ENCODE results near the gene ATP6V0A1. TPM values are rescaled to one million over a fixed set of nuclear protein-coding genes. Genes with fewer than 3 reads are reported as not detected.
"Not testable (repeated sequence)": the region's sequence is repeated elsewhere in the genome, so short reads cannot be mapped to it uniquely, and the experiment has no call there.

Gene ATP6V0A1
- polyA plus RNA-seq, 1 donor = 27.6 TPM

DNA sequence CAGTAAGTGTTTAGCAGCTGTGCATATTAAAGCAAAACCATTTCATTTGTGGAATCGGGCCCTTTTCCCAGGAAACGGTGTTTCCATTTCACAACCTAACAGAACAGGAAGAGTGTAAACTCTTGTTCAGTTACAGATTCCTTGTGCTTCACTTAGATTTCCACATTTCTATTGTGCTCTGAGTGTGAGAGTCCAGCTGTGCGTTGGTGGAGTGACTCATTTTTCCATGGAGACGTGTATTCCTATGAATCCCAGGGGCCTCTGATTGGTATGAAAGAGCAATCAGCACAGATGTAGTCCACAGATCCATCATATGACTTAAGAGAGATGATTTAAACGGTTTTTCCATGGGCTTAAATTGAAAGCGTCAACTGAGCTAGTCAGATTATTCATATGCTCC is 22.3 kb upstream of the ATP6V0A1 start:
- peak; percentile 91 for DNase-seq (ENCODE audit: low read depth)

DNA sequence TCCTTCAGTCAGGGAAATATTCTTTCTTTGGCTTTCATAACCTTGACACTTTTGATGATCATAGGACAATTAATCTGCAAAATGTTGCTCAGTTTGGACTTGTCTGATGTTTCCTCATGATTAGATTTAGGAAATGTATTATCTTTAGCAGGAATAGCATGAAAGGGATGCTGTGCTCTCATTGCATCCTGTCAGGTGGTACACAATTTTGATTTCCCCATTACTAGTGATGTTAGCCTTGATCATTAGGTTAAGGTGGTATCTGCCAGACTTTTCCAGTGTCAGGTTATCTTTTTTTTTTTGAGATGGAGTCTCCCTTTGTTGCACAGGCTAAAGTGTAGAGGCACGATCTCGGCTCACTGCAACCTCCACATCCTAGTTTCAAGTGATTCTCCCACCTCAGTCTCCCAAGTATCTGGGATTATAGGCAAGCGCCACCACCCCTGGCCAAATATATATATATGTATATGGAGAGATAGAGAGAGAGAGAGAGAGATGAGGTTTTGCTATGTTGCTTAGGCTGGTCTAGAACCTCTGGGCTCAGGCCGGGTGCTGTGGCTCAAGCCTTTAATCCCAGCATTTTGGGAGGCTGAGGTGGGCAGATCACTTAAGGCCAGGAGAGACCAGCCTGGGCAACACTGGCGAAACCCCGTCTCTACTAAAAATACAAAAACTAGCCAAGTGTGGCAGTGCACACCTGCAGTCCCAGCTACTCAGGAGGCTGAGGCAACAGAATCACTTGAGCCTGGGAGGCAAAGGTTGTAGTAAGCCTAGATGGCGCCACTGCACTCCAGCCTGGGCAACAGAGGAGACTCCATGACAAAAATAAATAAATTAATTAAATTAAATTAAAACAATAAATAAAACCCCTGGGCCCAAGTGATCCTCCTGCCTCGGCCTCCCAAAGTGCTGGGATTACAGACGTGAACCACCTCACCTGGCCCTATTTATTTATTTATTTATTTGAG is 19.8 kb upstream of the ATP6V0A1 start:
- DNase-seq (ENCODE audit: low read depth) = no peak

DNA sequence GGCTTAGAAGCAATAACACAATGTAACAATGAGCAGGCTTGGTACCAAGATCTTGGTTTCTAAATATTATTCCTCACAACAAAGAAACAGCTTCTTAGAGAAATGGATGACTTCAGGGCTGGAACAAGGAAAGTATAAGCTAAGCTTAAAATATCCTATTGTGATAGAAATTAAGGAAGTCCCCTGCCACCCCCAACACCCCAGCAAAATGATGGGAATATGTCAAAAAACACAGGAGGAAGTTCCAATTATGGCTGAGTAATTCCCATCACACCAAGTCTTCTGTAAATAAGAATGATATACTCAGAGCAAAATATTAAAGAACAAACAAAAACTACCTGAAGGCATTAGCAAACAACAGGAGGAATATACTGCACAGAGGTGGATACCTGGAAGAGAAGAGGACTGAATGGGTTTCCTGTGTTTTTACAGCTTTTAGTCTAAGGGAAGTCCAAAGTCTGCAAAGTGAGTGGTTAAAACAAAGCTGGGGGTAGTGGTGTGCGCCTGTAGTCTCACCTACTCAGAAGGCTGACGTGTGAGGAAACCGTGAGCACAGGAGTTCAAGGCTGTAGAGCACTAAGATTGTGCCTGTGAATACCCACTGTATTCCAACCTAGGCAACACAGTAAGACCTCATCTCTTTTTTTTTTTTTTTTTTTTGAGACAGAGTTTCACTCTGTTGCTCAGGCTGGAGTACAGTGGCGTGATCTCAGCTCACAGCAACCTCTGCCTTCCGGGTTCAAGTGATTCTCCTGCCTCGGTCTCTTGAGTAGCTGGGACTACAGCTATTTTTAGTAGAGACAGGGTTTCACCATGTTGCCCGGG is 17.1 kb upstream of the ATP6V0A1 start:
- DNase-seq (ENCODE audit: low read depth) = no peak

DNA sequence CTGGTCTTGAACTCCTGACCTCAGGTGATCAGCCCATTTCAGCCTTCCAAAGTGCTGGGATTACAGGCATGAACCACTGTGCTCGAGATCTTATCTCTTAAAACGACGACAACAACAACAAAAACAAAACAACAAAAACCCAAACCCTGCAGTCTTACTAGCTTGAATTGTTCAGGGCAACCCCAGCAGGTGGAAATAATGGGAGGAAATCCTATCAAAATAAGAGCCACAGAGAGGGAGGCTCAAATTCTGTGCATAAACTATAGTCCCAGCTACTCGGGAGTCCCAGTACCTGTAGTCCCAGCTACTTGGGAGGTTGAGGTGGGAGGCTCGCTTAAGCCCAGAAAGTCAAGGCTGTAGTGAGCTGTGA is 16.5 kb upstream of the ATP6V0A1 start:
- no peak for DNase-seq (ENCODE audit: low read depth)

DNA sequence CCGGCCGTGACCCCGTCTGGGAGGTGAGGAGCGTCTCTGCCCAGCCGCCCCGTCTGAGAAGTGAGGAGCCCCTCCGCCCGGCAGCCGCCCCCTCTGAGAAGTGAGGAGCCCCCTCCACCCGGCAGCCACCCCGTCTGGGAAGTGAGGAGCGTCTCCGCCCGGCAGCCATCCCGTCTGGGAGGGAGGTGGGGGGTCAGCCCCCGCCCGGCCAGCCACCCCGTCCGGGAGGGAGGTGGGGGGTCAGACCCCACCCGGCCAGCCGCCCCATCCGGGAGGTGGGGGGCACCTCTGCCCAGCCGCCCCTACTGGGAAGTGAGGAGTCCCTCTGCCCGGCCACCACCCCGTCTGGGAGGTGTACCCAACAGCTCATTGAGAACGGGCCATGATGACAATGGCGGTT is 9.5 kb upstream of the ATP6V0A1 start:
- DNase-seq (ENCODE audit: low read depth) = not testable (repeated sequence)

DNA sequence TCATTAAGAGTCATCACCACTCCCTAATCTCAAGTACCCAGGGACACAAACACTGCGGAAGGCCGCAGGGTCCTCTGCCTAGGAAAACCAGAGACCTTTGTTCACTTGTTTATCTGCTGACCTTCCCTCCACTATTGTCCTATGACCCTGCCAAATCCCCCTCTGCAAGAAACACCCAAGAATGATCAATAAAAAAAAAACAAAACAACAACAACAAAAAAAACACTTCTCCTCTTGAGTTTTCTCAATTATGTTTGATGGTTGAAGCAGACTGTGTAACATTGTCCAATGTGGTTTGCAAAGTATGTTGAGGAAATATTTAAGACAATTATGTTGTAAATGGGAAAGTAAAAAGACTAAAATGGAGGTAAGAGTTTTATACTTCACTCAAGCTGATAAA is 8.8 kb upstream of the ATP6V0A1 start:
- DNase-seq (ENCODE audit: low read depth) = not testable (repeated sequence)

DNA sequence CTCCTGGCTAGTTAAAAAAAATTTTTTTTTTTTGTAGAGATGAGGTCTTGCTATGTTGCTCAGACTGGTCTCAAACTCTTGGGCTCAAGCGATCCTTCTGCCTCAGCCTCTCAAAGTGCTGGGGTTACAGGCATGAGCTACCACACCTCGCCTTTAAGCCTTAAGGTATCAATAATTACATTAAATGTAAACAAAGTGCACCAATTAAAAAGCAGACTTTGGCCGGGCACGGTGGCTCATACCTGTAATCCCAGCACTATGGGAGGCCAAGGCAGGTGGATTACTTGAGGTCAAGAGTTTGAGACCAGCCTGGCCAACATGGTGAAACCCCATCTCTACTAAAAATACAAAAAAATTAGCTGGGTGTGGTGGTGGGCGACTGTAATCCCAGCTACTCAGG is 7.4 kb upstream of the ATP6V0A1 start:
- DNase-seq (ENCODE audit: low read depth) = not testable (repeated sequence)

DNA sequence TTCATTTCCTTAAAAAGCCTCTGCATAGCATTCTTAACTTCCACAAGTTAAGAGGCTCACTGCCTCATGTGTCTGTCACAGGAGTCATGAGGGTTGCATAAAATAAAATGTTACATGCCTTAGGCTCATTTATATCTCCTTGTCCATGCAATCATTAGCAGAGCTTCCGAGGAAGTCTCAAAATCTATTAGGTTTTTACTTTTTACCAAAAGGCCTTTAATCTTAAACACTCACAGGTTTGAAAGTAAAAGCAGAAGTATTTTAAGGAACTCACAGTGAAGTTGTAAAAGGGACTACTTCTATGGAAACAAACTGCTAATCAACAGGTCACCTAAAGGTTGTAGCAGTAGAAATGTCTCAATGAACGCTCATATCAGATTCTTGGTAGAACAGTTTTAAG is 5.2 kb upstream of the ATP6V0A1 start:
- no peak for DNase-seq (ENCODE audit: low read depth)

DNA sequence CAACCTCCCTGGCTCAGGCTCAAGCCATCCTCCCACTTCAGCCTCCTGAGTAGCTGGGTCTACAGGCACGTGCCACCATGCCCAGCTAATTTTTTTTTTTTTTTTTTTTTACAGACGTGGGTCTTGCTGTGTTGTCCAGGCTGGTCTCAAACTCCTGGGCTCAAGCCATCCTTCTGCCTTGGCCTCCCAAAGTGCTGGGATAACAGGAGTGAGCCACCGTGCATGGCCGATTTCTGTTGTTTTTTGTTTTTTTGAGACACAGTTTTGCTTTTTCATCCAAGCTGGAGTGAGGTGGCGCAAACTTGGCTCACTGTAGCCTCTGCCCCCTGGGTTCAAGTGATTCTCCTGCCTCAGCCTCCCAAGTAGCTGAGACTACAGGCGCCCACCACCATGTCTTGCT is 3.7 kb upstream of the ATP6V0A1 start:
- not testable (repeated sequence) for DNase-seq (ENCODE audit: low read depth)

DNA sequence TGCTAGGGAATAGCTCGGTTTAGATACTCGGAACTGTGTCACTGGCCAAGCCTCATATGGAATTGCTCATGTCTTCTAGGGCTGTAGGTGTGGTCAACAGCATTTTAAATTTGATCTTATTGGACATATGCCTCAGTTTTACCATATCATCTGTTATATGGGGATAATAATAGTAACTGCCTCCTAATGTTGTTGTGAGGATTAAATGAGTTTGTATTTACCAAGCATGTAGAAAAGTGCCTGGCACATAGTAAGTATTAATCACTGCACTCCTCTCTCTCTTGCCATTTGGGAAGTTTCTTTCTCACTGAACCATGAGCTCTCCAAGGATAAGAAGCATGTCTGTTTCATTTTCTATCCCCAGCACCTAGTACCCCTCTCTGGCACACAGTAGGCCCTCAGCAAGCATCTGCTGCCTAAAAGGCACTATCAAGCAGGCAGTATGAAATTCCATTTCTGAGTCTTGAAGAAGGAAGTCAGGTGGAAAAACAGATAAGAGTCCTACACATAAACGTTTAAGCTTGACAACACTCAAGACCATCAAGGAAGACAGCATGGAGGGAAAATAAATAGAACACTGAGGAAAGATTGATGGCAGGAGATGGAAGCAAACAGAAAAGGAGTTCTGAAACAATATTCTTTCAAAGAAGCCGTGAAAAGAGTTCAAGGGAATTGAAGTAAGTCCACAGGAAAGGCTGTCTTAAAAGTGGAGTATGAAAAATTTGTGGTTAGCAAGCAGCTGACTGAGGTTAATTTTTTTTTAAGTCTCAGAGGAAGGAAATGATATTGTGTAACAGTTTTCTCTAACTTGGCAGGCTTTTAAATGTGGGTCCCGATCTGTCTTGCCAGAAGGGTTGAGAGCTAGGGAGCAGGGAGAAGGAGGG is 2.2 kb upstream of the ATP6V0A1 start:
- DNase-seq (ENCODE audit: low read depth) = no peak

DNA sequence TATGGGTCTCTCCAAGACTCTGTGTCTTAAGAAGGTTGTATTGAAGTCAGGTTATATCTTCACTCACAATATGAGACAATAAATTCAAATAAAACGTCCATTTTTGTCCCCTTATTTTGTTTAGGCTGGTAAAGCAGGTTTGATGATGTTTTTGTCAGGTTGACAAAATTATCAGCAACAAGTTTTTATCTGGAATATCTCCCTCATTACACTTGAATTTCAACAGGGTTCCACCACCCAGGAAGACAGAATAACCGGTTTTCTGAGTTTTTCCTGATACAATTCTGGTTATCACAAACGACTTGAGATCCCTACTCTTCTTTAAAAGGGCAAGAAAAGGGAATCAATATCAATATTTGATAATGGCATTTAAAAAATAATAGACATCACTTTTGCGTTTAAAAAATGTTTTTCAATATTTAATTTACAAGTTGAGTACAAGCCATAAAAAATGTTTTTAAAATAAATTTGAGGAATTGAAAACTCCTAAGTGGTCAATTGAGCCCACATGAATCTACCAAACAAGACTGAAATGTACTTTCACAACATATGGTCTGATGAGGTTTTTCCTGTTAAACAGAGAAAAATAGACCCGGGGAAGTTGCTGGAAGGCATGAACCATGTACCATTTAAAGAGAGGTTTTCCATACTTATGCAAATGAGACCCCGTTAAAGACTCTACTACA is 1.4 kb upstream of the ATP6V0A1 start:
- DNase-seq (ENCODE audit: low read depth) = no peak

DNA sequence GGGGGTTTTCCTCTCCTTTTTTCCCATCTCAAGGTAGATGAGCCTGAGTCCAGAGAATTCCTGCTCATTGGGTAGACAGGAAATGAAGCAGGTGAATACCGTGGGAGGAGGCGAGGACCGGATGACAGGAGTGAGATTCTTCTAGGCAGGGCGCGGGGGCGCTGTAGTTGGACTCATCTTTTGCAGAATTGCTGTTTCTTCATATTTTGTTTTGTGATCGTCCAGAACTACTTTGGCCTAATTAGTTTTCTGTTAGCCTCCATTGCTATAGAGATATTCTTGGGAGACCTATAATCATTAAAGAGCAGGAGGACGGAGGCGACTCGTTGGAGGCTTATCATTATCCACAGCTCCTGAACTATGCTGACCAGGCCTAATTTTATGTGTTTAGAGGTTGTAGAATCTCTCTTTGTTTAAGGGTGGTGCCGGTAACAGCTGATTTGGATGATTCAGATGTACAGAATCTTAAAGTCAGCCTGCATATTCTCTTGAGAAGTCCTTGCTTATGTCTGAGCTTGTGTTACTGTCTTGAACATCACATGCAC is 650 bp downstream of the ATP6V0A1 start:
- DNase-seq (ENCODE audit: low read depth) = no peak

DNA sequence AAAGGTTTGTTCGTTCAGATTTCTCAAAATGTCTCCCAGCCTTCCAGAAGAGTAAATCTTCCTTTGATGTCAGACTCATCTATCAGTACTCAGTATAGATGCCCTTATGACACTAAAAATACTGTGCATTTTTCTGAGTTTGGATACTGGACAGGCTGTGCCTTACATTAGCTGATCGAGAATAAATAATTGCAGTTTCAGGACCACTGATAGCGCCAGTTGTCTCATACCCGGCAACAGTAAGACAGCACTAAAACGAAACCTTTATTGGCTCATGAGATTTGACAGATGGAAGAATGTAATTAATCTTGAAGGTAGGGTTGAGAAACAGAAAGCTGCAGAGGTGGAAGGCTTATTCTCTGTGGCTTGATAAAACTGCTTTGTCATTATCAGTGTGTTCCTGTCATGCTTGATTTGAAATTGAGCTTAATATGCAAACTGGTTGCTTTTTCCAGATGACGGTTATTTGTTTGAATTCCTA is 1.2 kb downstream of the ATP6V0A1 start:
- peak; percentile 39 for DNase-seq (ENCODE audit: low read depth)

DNA sequence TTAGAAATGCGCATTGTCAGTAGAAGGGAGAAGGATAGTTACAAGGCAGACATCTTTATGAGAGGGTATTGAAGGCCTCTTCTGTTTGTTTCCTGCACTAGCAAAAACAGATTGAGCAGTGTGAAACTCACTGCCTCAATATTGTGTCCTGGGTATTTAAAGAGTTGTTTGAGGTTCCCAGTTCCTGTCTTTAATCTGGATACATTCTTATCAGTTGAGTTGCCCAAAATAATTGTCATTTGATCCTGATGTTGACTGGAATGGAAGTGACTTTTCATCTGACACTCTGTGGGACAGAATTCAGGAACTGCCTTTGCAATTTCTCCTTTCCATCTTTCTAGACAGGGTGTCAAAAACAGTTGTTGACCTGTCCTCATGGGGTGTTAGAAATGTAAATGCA is 1.7 kb downstream of the ATP6V0A1 start:
- no peak for DNase-seq (ENCODE audit: low read depth)

DNA sequence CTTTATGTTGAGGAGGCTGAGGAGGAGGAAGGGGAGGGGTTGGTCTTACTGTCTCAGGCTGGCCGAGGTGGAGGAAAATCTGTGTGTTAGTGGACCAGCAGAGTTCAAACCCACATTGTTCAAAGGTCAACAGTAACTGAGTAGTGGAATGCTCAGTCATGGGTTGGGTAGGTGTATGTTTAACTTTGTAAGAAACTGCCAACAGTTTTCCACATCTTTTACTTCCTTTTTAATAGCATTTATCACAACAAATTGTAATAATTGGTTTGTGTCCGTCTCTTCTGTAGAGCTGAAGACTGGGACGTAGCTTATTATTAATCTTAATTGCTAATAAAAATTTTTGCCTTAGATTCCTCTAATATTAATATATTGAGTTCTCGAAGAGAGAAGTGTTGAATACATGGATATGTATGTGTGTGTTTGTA is 5.3 kb downstream of the ATP6V0A1 start:
- DNase-seq (ENCODE audit: low read depth) = no peak

DNA sequence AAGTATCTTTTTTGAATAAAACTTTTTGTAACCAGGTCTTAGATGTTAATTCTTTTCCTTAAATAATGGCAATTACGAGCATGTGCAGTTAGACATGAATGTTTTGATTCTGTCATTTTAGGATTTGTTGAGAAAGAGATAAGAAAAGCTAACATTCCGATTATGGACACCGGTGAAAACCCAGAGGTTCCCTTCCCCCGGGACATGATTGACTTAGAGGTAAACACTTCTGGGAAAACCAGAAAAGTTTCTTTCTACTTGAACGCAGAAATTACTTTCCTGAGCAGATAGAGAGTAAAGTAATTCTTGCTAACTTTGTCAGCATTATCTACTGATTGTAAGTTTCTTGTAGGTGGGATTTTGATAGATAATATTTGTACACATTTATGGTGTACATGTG is 9.2 kb downstream of the ATP6V0A1 start:
- no peak for DNase-seq (ENCODE audit: low read depth)

DNA sequence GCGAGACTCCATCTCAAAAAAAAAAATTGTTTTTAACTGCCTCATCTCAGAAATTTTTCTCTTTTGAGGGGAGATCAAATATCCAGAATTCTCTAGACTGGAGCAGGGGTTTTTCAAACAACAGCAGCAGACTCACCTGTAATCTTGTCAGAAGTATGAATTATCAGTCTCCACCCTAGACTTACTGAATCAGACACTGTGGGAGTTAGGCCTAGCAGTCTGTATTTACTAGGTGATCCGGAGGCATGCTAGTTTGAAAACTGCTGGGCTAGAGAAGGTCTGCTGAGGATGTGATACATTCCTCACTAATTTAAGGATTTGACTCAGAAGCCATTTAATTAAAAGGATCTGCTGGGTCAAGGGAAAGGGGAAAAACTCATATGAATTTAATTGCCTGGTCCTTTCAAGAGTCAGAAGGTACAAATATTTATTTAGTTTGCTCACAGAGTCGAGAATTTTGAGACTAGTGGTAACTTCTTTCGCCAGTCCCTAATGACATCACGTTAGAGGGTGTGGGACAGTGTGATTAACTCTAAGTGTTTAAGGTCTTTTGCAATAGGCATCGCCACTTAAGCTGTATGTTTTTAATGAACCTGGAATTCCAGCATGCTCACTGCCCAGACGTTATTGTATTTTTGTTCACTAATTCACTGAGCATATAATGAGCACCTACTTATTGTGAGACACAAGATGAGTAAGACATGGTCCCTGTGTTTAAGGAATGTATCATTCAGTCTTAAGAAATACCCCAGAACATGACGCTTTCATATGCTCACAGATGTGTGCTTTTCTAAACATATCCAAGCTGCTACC is 14.2 kb downstream of the ATP6V0A1 start:
- no peak for DNase-seq (ENCODE audit: low read depth)

DNA sequence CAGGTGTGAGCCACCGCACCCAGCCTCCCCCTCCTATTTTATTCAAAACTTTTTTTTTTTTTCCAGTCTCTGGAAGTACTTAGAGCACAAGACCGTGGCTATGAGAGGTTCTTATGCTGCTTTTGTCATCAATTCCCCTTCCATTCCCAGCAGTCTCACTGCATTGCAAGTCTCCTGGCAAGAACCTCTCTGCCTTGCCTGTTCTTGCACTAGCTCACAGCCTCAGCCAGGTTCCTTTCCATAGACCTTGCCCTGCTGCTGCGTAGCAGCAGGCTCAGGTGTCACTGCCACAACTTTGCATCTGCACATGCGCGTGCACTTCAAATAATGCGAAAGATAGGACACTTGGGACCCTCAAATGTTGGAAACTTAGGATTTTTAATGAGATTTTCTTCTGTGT is 15.6 kb downstream of the ATP6V0A1 start:
- no peak for DNase-seq (ENCODE audit: low read depth)

DNA sequence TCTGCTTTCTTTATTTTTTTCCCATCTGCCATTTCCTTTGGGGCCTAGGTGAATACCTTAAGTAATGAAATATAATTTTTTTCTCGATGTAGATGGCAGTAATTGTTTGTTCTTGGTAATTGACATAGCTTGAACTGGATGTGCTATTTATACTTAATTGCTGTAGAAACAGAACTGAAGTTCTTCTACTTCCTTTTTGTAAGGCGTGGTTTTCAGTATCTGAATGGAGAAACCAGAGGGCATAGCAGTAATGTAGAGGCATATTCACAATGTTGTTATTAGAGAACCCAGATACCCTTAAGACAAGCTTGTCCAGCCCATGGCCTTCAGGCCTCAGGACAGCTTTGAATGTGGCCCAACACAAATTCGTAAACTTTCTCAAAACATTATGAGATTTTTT is 16.4 kb downstream of the ATP6V0A1 start:
- no peak for DNase-seq (ENCODE audit: low read depth)

DNA sequence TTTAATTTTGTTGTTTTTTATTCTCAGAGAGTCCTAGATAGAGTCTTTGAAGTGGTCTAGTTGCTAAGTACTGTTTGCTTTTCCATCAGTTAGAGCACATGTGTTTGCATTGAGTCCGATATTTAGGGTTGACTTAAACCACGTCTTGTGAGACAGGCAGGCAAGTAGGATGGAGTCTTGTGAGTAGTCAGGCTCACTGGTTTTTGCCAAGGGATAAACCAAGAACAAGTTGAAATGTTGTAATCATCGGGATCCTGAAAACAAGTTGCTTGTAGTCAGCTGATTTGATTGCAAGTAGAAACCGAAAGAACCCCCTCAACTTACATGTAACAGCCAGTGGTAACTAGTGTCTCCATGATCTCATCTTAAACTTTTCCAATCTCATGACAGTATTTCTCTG is 17.2 kb downstream of the ATP6V0A1 start:
- no peak for DNase-seq (ENCODE audit: low read depth)

All from forelimb muscle (tissue), 1 donor.